CD14-positive monocyte (primary cell): Measurements from ENCODE around the gene SUSD5. TPM values are rescaled to one million over a fixed set of nuclear protein-coding genes. Genes with fewer than 3 reads are reported as not detected.

Experiments used
- DNase-seq, 3 donors: peaks; one replicate each; pipeline ENCODE4 v3.0.0-alpha.2; 2011 to 2022
- H2AFZ ChIP-seq: 2 replicates; pipeline ENCODE4 v1.6.0; 2012; ENCODE audit warnings: mild to moderate bottlenecking, low read depth, low read length, inconsistent platforms; ENCODE audit not compliant: insufficient read depth, poor library complexity, severe bottlenecking
- H3K27ac ChIP-seq, 2 donors: 1 replicate in 1 of 2; 2 replicates in 1 of 2; pipeline ENCODE4 v1.5.1; 2012 to 2013; ENCODE audit warnings: low read length in 2 of 2, control low read depth in 1 of 2, inconsistent platforms in 1 of 2, low read depth in 1 of 2, mild to moderate bottlenecking in 1 of 2
- H3K27me3 ChIP-seq, 2 donors: one replicate each; pipeline versions ENCODE4 v1.6.0 to v1.6.1; 2011 to 2013; ENCODE audit warnings: low read length in 2 of 2; ENCODE audit not compliant: control insufficient read depth in 2 of 2, insufficient read depth in 2 of 2
- H3K36me3 ChIP-seq, 2 donors: replicated peaks in 1 of 2; 1 replicate in 1 of 2; 2 replicates in 1 of 2; pipeline versions ENCODE4 v1.5.1 to v1.6.1; 2012 to 2013; ENCODE audit warnings: low read length in 2 of 2, control low read depth in 1 of 2, inconsistent platforms in 1 of 2, mild to moderate bottlenecking in 1 of 2; ENCODE audit not compliant: insufficient read depth in 2 of 2, control insufficient read depth in 1 of 2
- H3K4me1 ChIP-seq, 2 donors: 1 replicate in 1 of 2; 2 replicates in 1 of 2; pipeline versions ENCODE4 v1.5.1 to v1.6.1; 2012 to 2013; ENCODE audit warnings: low read length in 2 of 2, control low read depth in 1 of 2, inconsistent platforms in 1 of 2, mild to moderate bottlenecking in 1 of 2, moderate library complexity in 1 of 2; ENCODE audit not compliant: insufficient read depth in 2 of 2, control insufficient read depth in 1 of 2
- H3K4me2 ChIP-seq: replicated peaks from 2 replicates; pipeline ENCODE3; 2012; ENCODE audit warnings: low read length, moderate library complexity, mild to moderate bottlenecking; ENCODE audit not compliant: poor library complexity, severe bottlenecking; ENCODE audit errors: extremely low read depth
- H3K4me3 ChIP-seq, 3 experiments: fragments of 200-600 bp in 1 of 3; sonication (generic) in 1 of 3; replicated peaks in 1 of 3; 1 replicate in 2 of 3; 2 replicates in 1 of 3; pipeline ENCODE4 v1.5.1; 2011 to 2013; ENCODE audit warnings: low read length in 3 of 3, mild to moderate bottlenecking in 3 of 3, control low read depth in 2 of 3, low read depth in 2 of 3, inconsistent platforms in 1 of 3, moderate library complexity in 1 of 3
- H3K79me2 ChIP-seq: 2 replicates; pipeline ENCODE4 v1.6.0; 2012; ENCODE audit warnings: mild to moderate bottlenecking, control low read depth, inconsistent platforms, low read length, moderate library complexity; ENCODE audit not compliant: insufficient read depth
- H3K9ac ChIP-seq: 2 replicates; pipeline ENCODE4 v1.6.0; 2017; ENCODE audit warnings: low read length, mild to moderate bottlenecking; ENCODE audit not compliant: insufficient read depth, poor library complexity, severe bottlenecking
- H3K9me3 ChIP-seq, 2 donors: replicated peaks in 1 of 2; 1 replicate in 1 of 2; 2 replicates in 1 of 2; pipeline versions ENCODE4 v1.5.1 to v1.6.1; 2012 to 2013; ENCODE audit warnings: low read length in 2 of 2, control low read depth in 1 of 2; ENCODE audit not compliant: control insufficient read depth in 1 of 2, insufficient read depth in 1 of 2
- H4K20me1 ChIP-seq: 2 replicates; pipeline ENCODE4 v1.6.0; 2012; ENCODE audit warnings: mild to moderate bottlenecking, low read length, control low read depth, moderate library complexity; ENCODE audit not compliant: insufficient read depth
- H3K27ac Mint-ChIP-seq, 7 donors: one replicate each; pipeline ENCODE4 v1.8.0; 2020; ENCODE audit warnings: mild to moderate bottlenecking in 7 of 7, mixed read lengths in 7 of 7, moderate library complexity in 6 of 7, inconsistent platforms in 2 of 7
- H3K27me3 Mint-ChIP-seq, 3 donors: one replicate each; pipeline ENCODE4 v1.8.0; 2021 to 2022; ENCODE audit warnings: low read depth in 3 of 3, mild to moderate bottlenecking in 3 of 3, mixed read lengths in 3 of 3, moderate library complexity in 3 of 3, inconsistent platforms in 1 of 3
- H3K36me3 Mint-ChIP-seq, 2 donors: one replicate each; pipeline ENCODE4 v1.8.0; 2020; ENCODE audit warnings: mixed read lengths in 2 of 2, inconsistent platforms in 1 of 2, mild to moderate bottlenecking in 1 of 2
- H3K4me1 Mint-ChIP-seq: one replicate; pipeline ENCODE4 v1.8.0; 2020; ENCODE audit warnings: mild to moderate bottlenecking, mixed read lengths
- H3K4me3 Mint-ChIP-seq, 2 donors: one replicate each; pipeline ENCODE4 v1.8.0; 2020; ENCODE audit warnings: mild to moderate bottlenecking in 2 of 2, mixed read lengths in 2 of 2, moderate library complexity in 1 of 2
- H3K9me3 Mint-ChIP-seq, 7 donors: one replicate each; pipeline ENCODE4 v1.8.0; 2020 to 2022; ENCODE audit warnings: mixed read lengths in 7 of 7, mild to moderate bottlenecking in 6 of 7, moderate library complexity in 6 of 7, inconsistent platforms in 2 of 7
- WGBS: methylation state at CpG from one replicate; pipeline ENCODE4 v1.1.5; 2013; ENCODE audit warnings: missing lambda C conversion rate; ENCODE audit not compliant: insufficient coverage; 5-methylcytosine and 5-hydroxymethylcytosine counted together
- intact Hi-C, 2 donors: fragments of 100-400 bp; cut with micrococcal nuclease; formaldehyde crosslinking; loops; one replicate each; pipeline versions ENCODE4 v1.15.0 to v1.15.1; 2023
- polyA plus RNA-seq, 3 donors: library from polyadenylated mRNA; depleted of rRNA in 1 of 3; unstranded in 2 of 3; stranded (reverse) in 1 of 3; fragments of 300-500 nt in 2 of 3; fragments of >200 nt in 1 of 3; fragmentation: Illumina TruSeq in 2 of 3; gene quantifications; 1 replicate in 2 of 3; 2 replicates in 1 of 3; pipeline ENCODE4 v1.2.3, GENCODE V29; 2012 to 2021
- TF ChIP-seq, protein P1 (sequence below): fragments of 200-600 bp; IDR thresholded peaks from one replicate; pipeline ENCODE4 v1.8.0; 2022; ENCODE audit warnings: antibody characterized with exemption, mild to moderate bottlenecking

The SUSD5 gene
- polyA plus RNA-seq, 3 donors = not detected

DNA sequence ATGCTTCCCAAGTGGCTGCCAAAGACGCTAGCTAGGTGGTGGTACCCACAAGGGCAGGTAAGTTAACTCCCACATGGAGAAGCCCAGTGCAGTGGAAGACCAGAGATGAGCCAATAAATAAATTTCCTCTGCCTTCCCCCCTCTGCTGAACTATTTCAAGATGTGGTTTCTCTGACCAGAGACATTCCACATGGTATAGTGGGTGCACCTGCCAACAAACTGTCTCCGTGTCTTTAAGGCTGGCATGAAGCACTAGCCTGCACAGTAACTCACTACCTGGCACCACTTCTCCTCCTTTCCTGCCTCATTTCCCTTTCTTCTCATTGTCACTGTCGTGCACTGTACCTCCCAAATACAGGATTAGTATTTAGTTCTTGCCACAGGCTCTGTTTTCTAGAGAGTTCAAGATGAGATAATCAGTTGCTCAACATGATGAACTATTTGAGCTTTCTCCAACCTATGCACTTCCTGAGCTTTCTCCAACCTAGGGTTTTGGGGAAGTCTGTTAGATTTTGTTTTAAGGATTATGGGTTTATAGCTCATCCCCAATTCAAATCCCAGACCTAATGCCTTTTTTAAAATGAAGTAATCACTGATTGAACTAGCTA lies 113.2 kb downstream of the SUSD5 start:
- Histone ChIP-seq H3K79me2 (no peaks in the 10 kb centered on the region), H3K27me3 (no peaks in the 10 kb centered on the region), H2AFZ (no peak overlapping the region), H3K4me3 (no peak overlapping the region), H3K27ac (no peak overlapping the region), H4K20me1 (no peaks in the 10 kb centered on the region), H3K9me3 (no peaks in the 10 kb centered on the region), H3K4me2 (no peak overlapping the region), H3K4me1 (peaks cover 25 to 36% of the 10 kb centered on the region in 2 donors), H3K36me3 (no peaks in the 10 kb centered on the region), H3K9ac (no peak overlapping the region)
- WGBS = 33% methylated on average over 3 of the region's 3 CpGs
- no peak for DNase-seq
- intact Hi-C loops = no loop called here
- Mint-ChIP-seq H3K4me3 (no peak overlapping the region), H3K27ac (no peak overlapping the region), H3K9me3 (no peaks in the 10 kb centered on the region), H3K27me3 (peaks cover 0 to 3% (median 2%) of the 10 kb centered on the region in 3 donors), H3K36me3 (no peaks in the 10 kb centered on the region), H3K4me1 (peaks cover 37% of the 10 kb centered on the region)
- TF ChIP-seq, protein P1, sequence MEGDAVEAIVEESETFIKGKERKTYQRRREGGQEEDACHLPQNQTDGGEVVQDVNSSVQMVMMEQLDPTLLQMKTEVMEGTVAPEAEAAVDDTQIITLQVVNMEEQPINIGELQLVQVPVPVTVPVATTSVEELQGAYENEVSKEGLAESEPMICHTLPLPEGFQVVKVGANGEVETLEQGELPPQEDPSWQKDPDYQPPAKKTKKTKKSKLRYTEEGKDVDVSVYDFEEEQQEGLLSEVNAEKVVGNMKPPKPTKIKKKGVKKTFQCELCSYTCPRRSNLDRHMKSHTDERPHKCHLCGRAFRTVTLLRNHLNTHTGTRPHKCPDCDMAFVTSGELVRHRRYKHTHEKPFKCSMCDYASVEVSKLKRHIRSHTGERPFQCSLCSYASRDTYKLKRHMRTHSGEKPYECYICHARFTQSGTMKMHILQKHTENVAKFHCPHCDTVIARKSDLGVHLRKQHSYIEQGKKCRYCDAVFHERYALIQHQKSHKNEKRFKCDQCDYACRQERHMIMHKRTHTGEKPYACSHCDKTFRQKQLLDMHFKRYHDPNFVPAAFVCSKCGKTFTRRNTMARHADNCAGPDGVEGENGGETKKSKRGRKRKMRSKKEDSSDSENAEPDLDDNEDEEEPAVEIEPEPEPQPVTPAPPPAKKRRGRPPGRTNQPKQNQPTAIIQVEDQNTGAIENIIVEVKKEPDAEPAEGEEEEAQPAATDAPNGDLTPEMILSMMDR = no peak

DNA sequence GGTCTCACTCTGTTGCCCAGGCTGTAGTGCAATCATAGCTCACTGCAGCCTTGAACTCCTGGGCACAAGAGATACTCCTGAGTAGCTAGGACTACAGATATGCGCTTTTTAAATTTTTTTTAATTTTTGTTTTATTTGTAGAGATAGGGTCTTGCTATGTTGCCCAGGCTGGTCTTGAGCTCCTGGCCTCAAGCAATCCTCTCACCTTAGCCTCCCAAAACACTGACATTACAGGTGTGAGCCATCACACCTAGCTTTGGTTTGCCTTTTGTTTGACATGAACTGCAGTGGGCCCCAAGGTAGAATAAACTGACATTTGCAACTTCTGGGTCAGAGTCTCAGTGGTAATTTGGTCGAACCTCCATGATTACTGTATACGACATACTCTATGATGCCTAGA lies 113.8 kb downstream of the SUSD5 start:
- Histone ChIP-seq H2AFZ (no peak overlapping the region), H3K27me3 (no peaks in the 10 kb centered on the region), H3K9ac (no peak overlapping the region), H3K4me2 (no peak overlapping the region), H3K4me1 (peaks cover 20 to 31% of the 10 kb centered on the region in 2 donors), H3K27ac (no peak overlapping the region), H3K4me3 (no peak overlapping the region), H3K36me3 (no peaks in the 10 kb centered on the region), H3K9me3 (no peaks in the 10 kb centered on the region), H4K20me1 (no peaks in the 10 kb centered on the region), H3K79me2 (no peaks in the 10 kb centered on the region)
- Mint-ChIP-seq H3K36me3 (no peaks in the 10 kb centered on the region), H3K27ac (no peak overlapping the region), H3K27me3 (peaks cover 0 to 5% (median 2%) of the 10 kb centered on the region in 3 donors), H3K4me1 (peaks cover 37% of the 10 kb centered on the region), H3K9me3 (no peaks in the 10 kb centered on the region), H3K4me3 (no peak overlapping the region)
- DNase-seq = no peak
- intact Hi-C loops = no loop called here
- TF ChIP-seq, protein P1 = no peak
- WGBS = 95% methylated on average over 2 of the region's 3 CpGs
